Neural cell (in vitro differentiated cells): Measurements from ENCODE around the gene SEC63.

Source experiments
- EP300 ChIP-seq: fragments of 450-650 bp; conservative IDR thresholded peaks from 2 replicates; pipeline ENCODE4 v1.6.1; 2014; ENCODE audit warnings: antibody characterized with exemption, mild to moderate bottlenecking, moderate library complexity; ENCODE audit not compliant: poor library complexity, severe bottlenecking
- EZH2 ChIP-seq: fragments of 200-600, 300-800 bp; shearing (Covaris generic), sonication (generic); IDR thresholded peaks from 2 replicates; pipeline ENCODE4 v1.6.1; 2014; ENCODE audit warnings: antibody characterized with exemption, low read length, borderline replicate concordance, mild to moderate bottlenecking; ENCODE audit not compliant: insufficient read depth, poor library complexity, severe bottlenecking
- MXI1 ChIP-seq: fragments of 450-650 bp; conservative IDR thresholded peaks from 2 replicates; pipeline ENCODE4 v1.6.1; 2014; ENCODE audit warnings: antibody characterized with exemption, mild to moderate bottlenecking; ENCODE audit not compliant: poor library complexity, severe bottlenecking
- POLR2AphosphoS5 ChIP-seq: IDR thresholded peaks from 2 replicates; pipeline ENCODE4 v1.6.1; 2012
- RAD21 ChIP-seq: fragments of 450-650 bp; conservative IDR thresholded peaks from 2 replicates; pipeline ENCODE4 v1.6.1; 2014; ENCODE audit warnings: antibody characterized with exemption, mild to moderate bottlenecking, moderate library complexity
- REST ChIP-seq: IDR thresholded peaks from 2 replicates; pipeline ENCODE4 v1.6.1; 2012; ENCODE audit warnings: borderline replicate concordance
- SMC3 ChIP-seq: fragments of 450-650 bp; conservative IDR thresholded peaks from 2 replicates; pipeline ENCODE4 v1.6.1; 2014; ENCODE audit warnings: antibody characterized with exemption, mild to moderate bottlenecking, moderate library complexity; ENCODE audit not compliant: poor library complexity
- TAF1 ChIP-seq: IDR thresholded peaks from 2 replicates; pipeline ENCODE4 v1.6.1; 2012; ENCODE audit warnings: low read depth
- TF ChIP-seq, protein P1 (sequence below): fragments of 450-650 bp; IDR thresholded peaks from 2 replicates; pipeline ENCODE4 v1.5.1; 2014; ENCODE audit warnings: antibody characterized with exemption, mild to moderate bottlenecking, moderate library complexity; ENCODE audit not compliant: poor library complexity, severe bottlenecking

DNA sequence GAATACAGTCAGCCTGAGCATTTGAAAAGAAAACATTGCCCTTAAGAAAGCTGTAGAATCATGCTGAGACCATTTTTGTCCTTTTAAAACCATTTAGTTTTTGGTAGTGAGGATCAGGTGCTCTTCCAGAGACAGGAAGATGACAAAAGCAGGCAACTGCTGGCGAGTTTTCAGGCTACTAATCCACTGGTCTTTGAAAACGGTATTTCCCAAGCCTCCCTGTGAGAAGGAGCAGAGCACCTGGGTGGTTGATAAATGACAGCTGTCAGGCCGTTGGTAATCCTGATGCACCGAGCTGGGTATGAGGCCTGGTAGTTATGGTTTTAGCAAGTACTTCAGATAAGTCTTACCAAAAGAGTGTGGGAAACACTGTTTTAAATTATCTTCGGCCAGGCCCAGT lies 10.1 kb upstream of the SEC63 start:
- TF ChIP-seq RAD21: no peak
- no peak for TF ChIP-seq EZH2
- TF ChIP-seq, protein P1, sequence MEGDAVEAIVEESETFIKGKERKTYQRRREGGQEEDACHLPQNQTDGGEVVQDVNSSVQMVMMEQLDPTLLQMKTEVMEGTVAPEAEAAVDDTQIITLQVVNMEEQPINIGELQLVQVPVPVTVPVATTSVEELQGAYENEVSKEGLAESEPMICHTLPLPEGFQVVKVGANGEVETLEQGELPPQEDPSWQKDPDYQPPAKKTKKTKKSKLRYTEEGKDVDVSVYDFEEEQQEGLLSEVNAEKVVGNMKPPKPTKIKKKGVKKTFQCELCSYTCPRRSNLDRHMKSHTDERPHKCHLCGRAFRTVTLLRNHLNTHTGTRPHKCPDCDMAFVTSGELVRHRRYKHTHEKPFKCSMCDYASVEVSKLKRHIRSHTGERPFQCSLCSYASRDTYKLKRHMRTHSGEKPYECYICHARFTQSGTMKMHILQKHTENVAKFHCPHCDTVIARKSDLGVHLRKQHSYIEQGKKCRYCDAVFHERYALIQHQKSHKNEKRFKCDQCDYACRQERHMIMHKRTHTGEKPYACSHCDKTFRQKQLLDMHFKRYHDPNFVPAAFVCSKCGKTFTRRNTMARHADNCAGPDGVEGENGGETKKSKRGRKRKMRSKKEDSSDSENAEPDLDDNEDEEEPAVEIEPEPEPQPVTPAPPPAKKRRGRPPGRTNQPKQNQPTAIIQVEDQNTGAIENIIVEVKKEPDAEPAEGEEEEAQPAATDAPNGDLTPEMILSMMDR: no peak
- no peak for TF ChIP-seq REST
- no peak for TF ChIP-seq POLR2AphosphoS5
- TF ChIP-seq SMC3: no peak
- TF ChIP-seq EP300: no peak
- no peak for TF ChIP-seq TAF1
- TF ChIP-seq MXI1: no peak
